Right lobe of liver (tissue), 6 donors: Measurements from ENCODE around the gene FTO. TPM values are rescaled to one million over a fixed set of nuclear protein-coding genes. Genes with fewer than 3 reads are reported as not detected.

Experiments
- ATAC-seq, 4 donors: fragments of 200-7000 bp; cut with Tn5 transposase; one replicate each; pipeline ENCODE4 v1.9.1; 2020; ENCODE audit warnings: mild to moderate bottlenecking in 4 of 4, moderate library complexity in 4 of 4
- DNase-seq, 3 donors: peaks; one replicate each; pipeline ENCODE4 v3.0.0-alpha.2; 2020
- H3K27ac ChIP-seq, 3 donors: fragments of 200-600 bp; one replicate each; pipeline ENCODE4 v1.8.0; 2022
- H3K27me3 ChIP-seq, 2 donors: fragments of 200-600 bp; one replicate each; pipeline ENCODE4 v1.8.0; 2022
- H3K36me3 ChIP-seq, 4 donors: fragments of 200-600 bp; sonication (generic) in 1 of 4; one replicate each; pipeline versions ENCODE4 v1.5.1 to v1.8.0; 2017 to 2022; ENCODE audit warnings: control low read depth in 1 of 4
- H3K4me1 ChIP-seq, 4 donors: fragments of 200-600 bp; sonication (generic) in 1 of 4; one replicate each; pipeline versions ENCODE4 v1.5.1 to v1.8.0; 2017 to 2022; ENCODE audit warnings: control low read depth in 1 of 4
- H3K4me3 ChIP-seq, 3 donors: fragments of 200-600 bp; one replicate each; pipeline ENCODE4 v1.8.0; 2022
- H3K9me3 ChIP-seq, 4 donors: fragments of 200-600 bp; sonication (generic) in 1 of 4; one replicate each; pipeline versions ENCODE4 v1.5.1 to v1.8.0; 2017 to 2022; ENCODE audit warnings: control low read depth in 1 of 4
- CTCF ChIP-seq, 4 donors: fragments of 200-600 bp in 3 of 4; fragments of 450-650 bp in 1 of 4; IDR thresholded peaks; one replicate each; pipeline versions ENCODE4 v1.5.1 to v1.8.0; 2016 to 2022; ENCODE audit warnings: antibody characterized with exemption in 4 of 4, mild to moderate bottlenecking in 2 of 4
- POLR2A ChIP-seq: fragments of 450-650 bp; IDR thresholded peaks from one replicate; pipeline ENCODE4 v1.6.1; 2017; ENCODE audit warnings: antibody characterized with exemption, mild to moderate bottlenecking
- WGBS: methylation state at CpG from one replicate; pipeline ENCODE4 v1.1.6; 2018; ENCODE audit warnings: low coverage, low lambda C conversion rate; ENCODE audit not compliant: insufficient coverage; ENCODE audit errors: missing lambda C conversion rate; 5-methylcytosine and 5-hydroxymethylcytosine counted together
- intact Hi-C, 2 donors: fragments of 100-400 bp; cut with DNase I; formaldehyde crosslinking; loops; one replicate each; pipeline versions ENCODE4 v1.11.2 to v1.14.1; 2022
- total RNA-seq, 6 experiments: library from RNA; depleted of rRNA in 2 of 6; stranded (reverse); fragments of >200 nt in 2 of 6; fragmentation: NEBNext Ultra II Directional in 3 of 6; extraction: Animal tissue kit (Norgen Biotek cat#: 25700) in 3 of 6; gene quantifications; one replicate each; pipeline versions ENCODE4 v1.1.0 to v1.2.4, GENCODE V29; 2016 to 2023
- donor health status: DM: no; HTN: yes; CAD: no.
- donor health status: DM: no; HTN: no; CAD: no.
- donor health status: DM: no; HTN: no; CAD: no.
- donor health status: DM: no; HTN: yes; CAD: no.
- donor health status: DM: no; HTN: yes; CAD: no.

FTO gene
- total RNA-seq, 6 experiments from 2014 or later, result 28.9 to 51.6 (median 33.6) TPM

DNA sequence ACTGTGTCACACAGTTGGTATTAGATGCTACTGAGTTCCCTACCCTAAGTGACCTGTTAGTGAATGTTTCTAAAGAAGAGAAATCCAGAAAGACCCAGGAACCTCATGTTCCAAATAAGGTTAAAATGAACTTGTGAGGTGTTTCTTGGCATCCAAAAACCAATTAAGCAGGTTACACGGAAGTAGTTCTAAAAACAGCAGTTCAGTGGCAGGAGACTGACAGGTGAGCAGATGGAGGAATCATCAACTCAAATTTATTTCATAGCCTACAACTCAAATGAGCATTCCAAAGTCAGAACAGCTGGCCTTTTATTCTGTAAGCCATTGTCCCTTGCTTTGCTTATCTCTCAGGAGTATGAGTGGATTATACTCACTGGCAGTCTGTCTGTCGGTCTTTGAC lies 394.3 kb downstream of the FTO start:
- no peak for DNase-seq
- intact Hi-C loops, result no loop called here
- Histone ChIP-seq H3K4me1 (no peaks in the 10 kb centered on the region), H3K4me3 (no peak overlapping the region), H3K36me3 (no peaks in the 10 kb centered on the region), H3K27me3 (no peaks in the 10 kb centered on the region), H3K27ac (no peak overlapping the region), H3K9me3 (no peaks in the 10 kb centered on the region)
- TF ChIP-seq POLR2A (no peak), CTCF (IDR thresholded peaks at IDR 0.05) (no peak)
- no peak for ATAC-seq
- 90% methylated on average over 2 of the region's 2 CpGs for WGBS

GRCh38 chr16:54099627-54100026 lies 395.7 kb downstream of the FTO start:
- H3K4me3 ChIP-seq, result no peak overlapping the region
- no peaks in the 10 kb centered on the region for H3K36me3 ChIP-seq
- no peak for ATAC-seq
- H3K27ac ChIP-seq, result no peak overlapping the region
- TF ChIP-seq POLR2A, result no peak
- TF ChIP-seq CTCF (IDR thresholded peaks at IDR 0.05), result no peak
- H3K9me3 ChIP-seq, result no peaks in the 10 kb centered on the region
- no peaks in the 10 kb centered on the region for H3K27me3 ChIP-seq
- 94% methylated on average over 2 of the region's 5 CpGs for WGBS
- intact Hi-C loops, result no loop called here
- DNase-seq, result no peak
- H3K4me1 ChIP-seq, result peaks cover 0 to 6% (median 0%) of the 10 kb centered on the region in 4 donors

- Histone ChIP-seq H3K27me3 (no peaks in the 10 kb centered on the region), H3K4me3 (no peak overlapping the region), H3K4me1 (peaks cover 0 to 6% (median 0%) of the 10 kb centered on the region in 4 donors), H3K9me3 (no peaks in the 10 kb centered on the region), H3K36me3 (no peaks in the 10 kb centered on the region), H3K27ac (no peak overlapping the region)
- TF ChIP-seq POLR2A, result no peak
- no peak for TF ChIP-seq CTCF (IDR thresholded peaks at IDR 0.05)
- intact Hi-C loops, result no loop called here
- WGBS, result 50% methylated on average over 8 of the region's 10 CpGs
- ATAC-seq (peak; percentile 51 to 83 (median 62)), DNase-seq (no peak)
Observed at GRCh38 chr16:54102888-54103866, 399.2 kb downstream of the FTO start.

DNA sequence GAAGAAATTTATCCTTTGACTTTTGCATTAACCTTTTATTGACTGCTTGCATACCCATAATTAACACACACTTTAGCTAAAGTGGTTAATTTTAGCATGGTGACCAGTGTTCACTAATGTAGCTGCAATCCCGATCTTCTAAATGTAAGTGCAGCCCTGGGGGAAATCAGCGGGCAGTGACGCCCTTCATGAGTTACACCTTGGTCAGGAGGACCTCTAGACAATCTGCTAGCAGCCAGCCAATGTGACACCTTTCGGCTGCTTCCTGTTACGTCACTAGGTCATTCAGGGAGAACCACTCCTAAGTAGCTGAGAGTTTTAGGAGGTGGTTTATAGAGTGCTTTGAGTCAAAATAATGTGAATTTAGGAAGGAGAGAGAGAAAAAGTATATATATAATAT lies 402.1 kb downstream of the FTO start:
- Histone ChIP-seq H3K36me3 (no peaks in the 10 kb centered on the region), H3K4me1 (peaks cover 0 to 6% (median 0%) of the 10 kb centered on the region in 4 donors), H3K27me3 (no peaks in the 10 kb centered on the region), H3K4me3 (no peak overlapping the region), H3K9me3 (no peaks in the 10 kb centered on the region), H3K27ac (no peak overlapping the region)
- DNase-seq (no peak), ATAC-seq (no peak)
- no peak for TF ChIP-seq POLR2A
- no peak for TF ChIP-seq CTCF (IDR thresholded peaks at IDR 0.05)
- WGBS, result 79% methylated on average over 4 of the region's 5 CpGs
- intact Hi-C loops, result no loop called here
